Mucosa of descending colon (tissue), 3 donors: ENCODE results near the gene FNTB. TPM values are rescaled to one million over a fixed set of nuclear protein-coding genes. Genes with fewer than 3 reads are reported as not detected.

ENCODE experiments used
- ATAC-seq: fragments of 200-7000 bp; cut with Tn5 transposase; one replicate; pipeline ENCODE4 v1.9.1; 2020; ENCODE audit warnings: mild to moderate bottlenecking, moderate library complexity
- DNase-seq, 3 donors: peaks; one replicate each; pipeline ENCODE4 v3.0.0-alpha.2; 2020
- H3K36me3 ChIP-seq: fragments of 200-600 bp; one replicate; pipeline ENCODE4 v1.8.0; 2021; ENCODE audit warnings: low read depth, mild to moderate bottlenecking
- H3K4me1 ChIP-seq: fragments of 200-600 bp; one replicate; pipeline ENCODE4 v1.8.0; 2021; ENCODE audit warnings: low read depth, mild to moderate bottlenecking
- H3K4me3 ChIP-seq: fragments of 200-600 bp; one replicate; pipeline ENCODE4 v1.8.0; 2021; ENCODE audit warnings: mild to moderate bottlenecking
- H3K9me3 ChIP-seq: fragments of 200-600 bp; one replicate; pipeline ENCODE4 v1.8.0; 2021; ENCODE audit warnings: mild to moderate bottlenecking
- intact Hi-C, 2 donors: fragments of 100-400 bp; cut with DNase I in 1 of 2; cut with micrococcal nuclease in 1 of 2; formaldehyde crosslinking; loops; one replicate each; pipeline versions ENCODE4 v1.11.0 to v1.11.1; 2022; cut with DNase I, micrococcal nuclease
- total RNA-seq, 3 donors: library from RNA; stranded (reverse); fragmentation: NEBNext Ultra II Directional in 2 of 3; extraction: Animal tissue kit (Norgen Biotek cat#: 25700) in 2 of 3; gene quantifications; one replicate each; pipeline versions ENCODE4 v1.2.1 to v1.2.4, GENCODE V29; 2021 to 2023
- TF ChIP-seq, protein P1 (sequence below): fragments of 200-600 bp; IDR thresholded peaks from one replicate; pipeline ENCODE4 v1.8.0; 2022; ENCODE audit warnings: antibody characterized with exemption, mild to moderate bottlenecking
- donor health status: DM: no; HTN: no; CAD: no; lungs with moderate emphysema.
- donor health status: DM: no; HTN: no; CAD: no.
- donor health status: DM: no; HTN: yes; CAD: no.

The FNTB gene
- total RNA-seq, 3 donors from 2014 or later, result 14.5 to 18.3 (median 14.5) TPM

- DNase-seq, result no peak
- H3K4me3 ChIP-seq, result peak overlapping the region; percentile 47
- TF ChIP-seq, protein P1, sequence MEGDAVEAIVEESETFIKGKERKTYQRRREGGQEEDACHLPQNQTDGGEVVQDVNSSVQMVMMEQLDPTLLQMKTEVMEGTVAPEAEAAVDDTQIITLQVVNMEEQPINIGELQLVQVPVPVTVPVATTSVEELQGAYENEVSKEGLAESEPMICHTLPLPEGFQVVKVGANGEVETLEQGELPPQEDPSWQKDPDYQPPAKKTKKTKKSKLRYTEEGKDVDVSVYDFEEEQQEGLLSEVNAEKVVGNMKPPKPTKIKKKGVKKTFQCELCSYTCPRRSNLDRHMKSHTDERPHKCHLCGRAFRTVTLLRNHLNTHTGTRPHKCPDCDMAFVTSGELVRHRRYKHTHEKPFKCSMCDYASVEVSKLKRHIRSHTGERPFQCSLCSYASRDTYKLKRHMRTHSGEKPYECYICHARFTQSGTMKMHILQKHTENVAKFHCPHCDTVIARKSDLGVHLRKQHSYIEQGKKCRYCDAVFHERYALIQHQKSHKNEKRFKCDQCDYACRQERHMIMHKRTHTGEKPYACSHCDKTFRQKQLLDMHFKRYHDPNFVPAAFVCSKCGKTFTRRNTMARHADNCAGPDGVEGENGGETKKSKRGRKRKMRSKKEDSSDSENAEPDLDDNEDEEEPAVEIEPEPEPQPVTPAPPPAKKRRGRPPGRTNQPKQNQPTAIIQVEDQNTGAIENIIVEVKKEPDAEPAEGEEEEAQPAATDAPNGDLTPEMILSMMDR, result no peak
- H3K9me3 ChIP-seq, result no peaks in the 10 kb centered on the region
- peaks cover 16% of the 10 kb centered on the region for H3K4me1 ChIP-seq
- intact Hi-C loops, result loop anchor here in 1 of 2 donors (10.0 kb wide), 1 partner anchor 163 kb away; no protein-coding TSS in a partner anchor
- no peak for ATAC-seq
- H3K36me3 ChIP-seq, result no peaks in the 10 kb centered on the region
These were observed 708 bp downstream of the FNTB start for GRCh38 chr14:64987438-64987767.

GRCh38 chr14:64990296-64990695 is 3.6 kb downstream of the FNTB start:
- H3K36me3 ChIP-seq, result no peaks in the 10 kb centered on the region

DNA sequence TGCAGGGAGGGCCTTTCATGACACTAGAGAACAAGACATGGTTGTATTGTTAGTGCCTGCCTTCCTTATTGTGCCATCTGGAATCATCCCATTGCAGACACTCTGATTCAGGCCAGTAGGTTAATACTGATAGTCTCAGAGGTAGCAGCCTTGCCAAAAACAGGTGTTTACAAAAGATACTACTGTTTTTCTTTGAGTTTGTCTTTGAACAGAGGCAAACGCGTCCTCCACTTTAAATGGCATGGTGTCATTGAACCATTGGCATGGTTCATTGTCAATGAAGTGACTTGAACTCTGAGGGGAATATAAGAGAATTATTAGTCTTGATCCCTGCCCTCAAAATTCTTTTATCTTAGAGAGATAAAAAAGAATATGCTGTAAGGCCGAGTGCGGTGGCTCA is 4.2 kb downstream of the FNTB start:
- intact Hi-C loops, result no loop called here
- DNase-seq (no peak), ATAC-seq (no peak)
- H3K4me3 ChIP-seq, result no peak overlapping the region
- peaks cover 16% of the 10 kb centered on the region for H3K4me1 ChIP-seq
- no peaks in the 10 kb centered on the region for H3K9me3 ChIP-seq
- no peaks in the 10 kb centered on the region for H3K36me3 ChIP-seq
- TF ChIP-seq, protein P1, result no peak

More at GRCh38 chr14:64990296-64990695, 3.6 kb downstream of the FNTB start:
- intact Hi-C loops, result no loop called here
- peaks cover 16% of the 10 kb centered on the region for H3K4me1 ChIP-seq
- DNase-seq (no peak), ATAC-seq (no peak)
- no peaks in the 10 kb centered on the region for H3K9me3 ChIP-seq
- TF ChIP-seq, protein P1, result no peak
- H3K4me3 ChIP-seq, result no peak overlapping the region

DNA sequence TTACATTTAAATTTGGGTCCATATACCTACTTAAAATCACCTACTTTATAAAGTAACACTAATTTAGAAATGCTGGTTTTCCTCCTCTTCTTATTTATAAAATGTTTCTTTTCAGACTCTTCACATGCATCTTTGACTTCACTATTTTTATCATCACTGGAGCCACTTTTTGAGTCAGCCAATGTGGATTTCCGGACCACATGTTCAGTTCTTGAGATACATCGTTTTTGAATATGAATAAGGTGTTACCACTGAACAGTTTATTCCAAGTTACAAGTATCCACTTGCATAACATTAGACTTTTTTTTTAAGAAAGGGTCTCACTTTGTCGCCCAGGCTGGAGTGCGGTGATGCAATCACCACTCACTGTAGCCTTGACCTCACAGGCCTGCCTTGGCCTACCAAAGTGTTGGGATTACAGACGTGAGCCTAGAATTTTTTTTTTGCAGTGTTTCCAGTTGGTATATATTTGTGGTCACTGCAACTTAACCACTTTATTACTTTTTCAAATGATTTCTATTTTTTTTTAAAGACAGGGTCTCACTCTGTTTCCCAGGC is 5.7 kb downstream of the FNTB start:
- no peaks in the 10 kb centered on the region for H3K36me3 ChIP-seq
- H3K4me1 ChIP-seq, result peaks cover 10% of the 10 kb centered on the region
- no peaks in the 10 kb centered on the region for H3K9me3 ChIP-seq
- TF ChIP-seq, protein P1, result no peak
- intact Hi-C loops, result no loop called here
- DNase-seq (no peak), ATAC-seq (no peak)
- H3K4me3 ChIP-seq, result no peak overlapping the region

DNA sequence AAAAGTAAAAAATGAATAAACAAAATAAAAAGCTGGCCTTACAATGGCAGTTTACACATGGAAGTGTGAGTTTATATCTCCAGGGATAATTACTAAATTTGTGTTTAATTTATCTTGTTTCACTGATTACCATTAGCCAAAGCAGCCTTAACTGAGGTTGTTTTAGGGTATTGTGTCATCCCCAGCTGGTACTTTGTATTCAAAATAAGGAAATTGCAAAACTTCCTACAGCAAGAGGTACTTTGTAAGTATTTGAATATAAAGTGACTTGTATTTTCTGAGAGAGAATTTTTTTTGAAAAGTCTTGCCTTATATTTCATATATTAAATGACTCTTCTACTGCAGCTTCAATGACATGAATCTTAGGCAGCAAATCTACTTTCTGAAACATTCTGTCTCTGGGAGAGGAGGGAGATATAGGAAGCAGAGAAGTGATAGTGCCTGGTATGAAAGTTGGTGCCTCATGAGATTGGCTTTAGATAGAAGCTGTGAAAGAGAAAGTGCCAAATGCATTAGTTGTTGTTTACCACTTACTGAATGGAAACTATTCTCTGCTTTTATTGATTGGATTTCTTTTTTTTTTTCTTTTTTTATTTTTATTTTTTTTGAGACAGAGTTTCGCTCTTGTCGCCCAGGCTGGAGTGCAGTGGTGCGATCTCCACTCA is 6.7 kb downstream of the FNTB start:
- no peak for ATAC-seq
- Histone ChIP-seq H3K4me3 (no peak overlapping the region), H3K36me3 (no peaks in the 10 kb centered on the region), H3K4me1 (peaks cover under 1% of the 10 kb centered on the region), H3K9me3 (no peaks in the 10 kb centered on the region)
- TF ChIP-seq, protein P1, result no peak
- DNase-seq, result no peak
- intact Hi-C loops, result no loop called here
